Frontal cortex (tissue), 4 donors: ENCODE measurements around the gene F8. TPM values are rescaled to one million over a fixed set of nuclear protein-coding genes. Genes with fewer than 3 reads are reported as not detected.

Experiments used
- DNase-seq, 2 donors: peaks; one replicate each; pipeline ENCODE4 v3.0.0; 2012; ENCODE audit warnings: low spot score in 2 of 2
- FAIRE-seq: peaks from 2 replicates; lab custom pipeline; 2012; peaks lifted over from hg19 to GRCh38; lab: Jason Lieb, UNC
- total RNA-seq: library from RNA; depleted of rRNA; stranded (reverse); fragments of >200 nt; gene quantifications from one replicate; pipeline ENCODE4 v1.2.3, GENCODE V29; 2014
- donor health status: control.
- donor health status: control.
- donor health status: control.

Gene F8
- 6.1 TPM for total RNA-seq

GRCh38 chrX:155022585-155022984 is at the start of gene F8:
Gene F8, minus strand, starts transcription at chrX:155022723. Its CDS starts 171 bp downstream, at chrX:155022552.
- FAIRE-seq (no peak), DNase-seq (no peak)

- FAIRE-seq (no peak), DNase-seq (no peak)
Observed at GRCh38 chrX:155071694-155072280, 49.3 kb upstream of the F8 start.

GRCh38 chrX:155070975-155071693 is 48.6 kb upstream of the F8 start, which contains the start of the genes BRCC3, CMC4 and MTCP1:
Gene BRCC3, plus strand, starts transcription at chrX:155071508. Its CDS starts 20 bp downstream, at chrX:155071528.
Gene CMC4, minus strand, starts transcription at chrX:155071136. Its CDS starts 7,113 bp downstream, at chrX:155064023.
Gene MTCP1, minus strand, starts transcription at chrX:155071136. Its CDS starts 5,126 bp downstream, at chrX:155066010.
- FAIRE-seq (no peak), DNase-seq (peak; percentile 84 to 90)

GRCh38 chrX:155070663-155070974 is 48.1 kb upstream of the F8 start:
- no peak for FAIRE-seq
- DNase-seq: no peak

- DNase-seq (no peak), FAIRE-seq (no peak)
Observed at GRCh38 chrX:155070038-155070437, 47.5 kb upstream of the F8 start.

- DNase-seq (no peak), FAIRE-seq (no peak)
Observed at GRCh38 chrX:155069414-155069813, 46.9 kb upstream of the F8 start.

- no peak for DNase-seq
- FAIRE-seq: no peak
Observed at GRCh38 chrX:155068165-155068564, 45.6 kb upstream of the F8 start.

GRCh38 chrX:155065035-155065734 is 42.7 kb upstream of the F8 start:
- FAIRE-seq (no peak), DNase-seq (no peak)

GRCh38 chrX:155061760-155062159 is 39.2 kb upstream of the F8 start:
- DNase-seq: no peak
- FAIRE-seq: no peak

GRCh38 chrX:155056877-155057792 is 34.6 kb upstream of the F8 start:
- FAIRE-seq (no peak), DNase-seq (peak in 1 of 2 donors; percentile 33)

GRCh38 chrX:155056471-155056870 is 33.9 kb upstream of the F8 start:
- FAIRE-seq: no peak
- DNase-seq: no peak

- DNase-seq (no peak), FAIRE-seq (no peak)
Observed at GRCh38 chrX:155055494-155055893, 33.0 kb upstream of the F8 start.

GRCh38 chrX:155054255-155054654 is 31.7 kb upstream of the F8 start:
- FAIRE-seq (no peak), DNase-seq (no peak)

- FAIRE-seq: no peak
- no peak for DNase-seq
Observed at GRCh38 chrX:155053656-155054055, 31.1 kb upstream of the F8 start.

GRCh38 chrX:155052738-155053498 is 30.4 kb upstream of the F8 start:
- DNase-seq (no peak), FAIRE-seq (no peak)

GRCh38 chrX:155048977-155049619 is 26.6 kb upstream of the F8 start:
- FAIRE-seq: no peak

GRCh38 chrX:155046811-155047528 is 24.4 kb upstream of the F8 start:
- no peak for DNase-seq
- FAIRE-seq: no peak

More at GRCh38 chrX:155048977-155049619, 26.6 kb upstream of the F8 start:
- no peak for DNase-seq
